GM23248 (cell line): ENCODE measurements around the gene PRKAR2A. TPM values are rescaled to one million over a fixed set of nuclear protein-coding genes. Genes with fewer than 3 reads are reported as not detected.
"Not testable (repeated sequence)": the region's sequence is repeated elsewhere in the genome, so short reads cannot be mapped to it uniquely, and the experiment has no call there.

Experiments
- DNase-seq: peaks from one replicate; pipeline ENCODE4 v3.0.0-alpha.2; 2015
- H2AFZ ChIP-seq: fragments of 200-600 bp; sonication (generic); 2 replicates; pipeline ENCODE4 v1.6.1; 2016; ENCODE audit warnings: antibody characterized with exemption
- H3F3A ChIP-seq: fragments of 200-600 bp; sonication (generic); 2 replicates; pipeline ENCODE4 v1.6.1; 2016; ENCODE audit warnings: mild to moderate bottlenecking, antibody characterized with exemption, mixed run types; ENCODE audit not compliant: insufficient read depth
- H3K27ac ChIP-seq: fragments of 200-600 bp; sonication (generic); 2 replicates; pipeline ENCODE4 v1.5.1; 2016; ENCODE audit warnings: mild to moderate bottlenecking
- H3K27me3 ChIP-seq: fragments of 200-600 bp; sonication (generic); replicated peaks from 2 replicates; pipeline ENCODE4 v1.6.1; 2016; ENCODE audit warnings: mild to moderate bottlenecking; ENCODE audit not compliant: insufficient read depth
- H3K36me3 ChIP-seq: fragments of 200-600 bp; sonication (generic); 2 replicates; pipeline ENCODE4 v1.6.1; 2016; ENCODE audit warnings: low read depth, mild to moderate bottlenecking
- H3K4me1 ChIP-seq: fragments of 200-600 bp; sonication (generic); 2 replicates; pipeline ENCODE4 v1.6.1; 2016; ENCODE audit warnings: mild to moderate bottlenecking; ENCODE audit not compliant: insufficient read depth
- H3K4me2 ChIP-seq: fragments of 200-600 bp; sonication (generic); one replicate; pipeline ENCODE4 v1.6.1; 2016; ENCODE audit warnings: mild to moderate bottlenecking; ENCODE audit not compliant: unreplicated experiment
- H3K4me3 ChIP-seq: fragments of 200-600 bp; sonication (generic); 2 replicates; pipeline ENCODE4 v1.5.1; 2016; ENCODE audit warnings: mild to moderate bottlenecking
- H3K79me2 ChIP-seq: fragments of 200-600 bp; sonication (generic); 2 replicates; pipeline ENCODE4 v1.6.1; 2016; ENCODE audit warnings: mild to moderate bottlenecking; ENCODE audit not compliant: insufficient read depth
- H3K9ac ChIP-seq: fragments of 200-600 bp; sonication (generic); 2 replicates; pipeline ENCODE4 v1.6.1; 2016; ENCODE audit warnings: mild to moderate bottlenecking
- H3K9me2 ChIP-seq: fragments of 200-600 bp; sonication (generic); 2 replicates; pipeline ENCODE4 v1.6.1; 2016; ENCODE audit warnings: mixed run types, mild to moderate bottlenecking, moderate library complexity; ENCODE audit not compliant: insufficient read depth
- H3K9me3 ChIP-seq: fragments of 200-600 bp; sonication (generic); one replicate; pipeline ENCODE4 v1.6.1; 2017; ENCODE audit warnings: low read depth
- H4K20me1 ChIP-seq: fragments of 200-600 bp; sonication (generic); 2 replicates; pipeline ENCODE4 v1.6.0; 2016; ENCODE audit not compliant: insufficient read depth
- EZH2 ChIP-seq: fragments of 200-600 bp; sonication (generic); IDR thresholded peaks from 2 replicates; pipeline ENCODE4 v1.6.1; 2018; ENCODE audit warnings: antibody characterized with exemption, mild to moderate bottlenecking; ENCODE audit not compliant: insufficient read depth, poor library complexity, severe bottlenecking
- EZH2phosphoT487 ChIP-seq: fragments of 200-600 bp; sonication (generic); IDR thresholded peaks from 2 replicates; pipeline ENCODE4 v1.6.1; 2018; ENCODE audit warnings: antibody characterized with exemption, moderate library complexity, mild to moderate bottlenecking, low read depth; ENCODE audit not compliant: insufficient read depth
- WGBS, 2 experiments: methylation state at CpG; one replicate each; pipeline ENCODE4 v1.1.6; 2015 to 2017; ENCODE audit warnings: low lambda C conversion rate in 2 of 2, low coverage in 1 of 2; ENCODE audit errors: missing lambda C conversion rate in 2 of 2; 5-methylcytosine and 5-hydroxymethylcytosine counted together
- in situ Hi-C: fragments of 300-500 bp; cut with MboI; formaldehyde crosslinking; loops from 2 replicates; pipeline ENCODE4 v1.15.0; 2020
- polyA plus RNA-seq: library from polyadenylated mRNA; unstranded; fragments of >200 nt; fragmentation: Nextera tagmentation; extraction: Ambion mirVana; gene quantifications from 2 replicates; pipeline ENCODE4 v1.2.1, GENCODE V29; 2016
- total RNA-seq: library from RNA; depleted of rRNA; stranded (reverse); fragments of >200 nt; shearing (Covaris generic); gene quantifications from 2 replicates; pipeline ENCODE4 v1.2.3, GENCODE V29; 2014

The PRKAR2A gene
- total and polyA plus RNA-seq, 2 experiments from 2014 or later: 11.8 to 26.8 TPM

- no peak overlapping the region for H3K4me3 ChIP-seq
- no peaks in the 10 kb centered on the region for H4K20me1 ChIP-seq
- in situ Hi-C loops: no loop called here
- no peak overlapping the region for H3K27ac ChIP-seq
- peaks cover 98% of the 10 kb centered on the region for H3K79me2 ChIP-seq
- DNase-seq: no peak
- no peaks in the 10 kb centered on the region for H3K9me2 ChIP-seq
- no peaks in the 10 kb centered on the region for H3K4me1 ChIP-seq
- no peak overlapping the region for H3K4me2 ChIP-seq
- no peak for TF ChIP-seq EZH2
- TF ChIP-seq EZH2phosphoT487: no peak
- no peaks in the 10 kb centered on the region for H3F3A ChIP-seq
- H3K9me3 ChIP-seq: no peaks in the 10 kb centered on the region
- WGBS, 2 experiments: 92 to 93% methylated on average over 11 of the region's 11 CpGs
- no peaks in the 10 kb centered on the region for H3K27me3 ChIP-seq
- H2AFZ ChIP-seq: no peak overlapping the region
- no peaks in the 10 kb centered on the region for H3K36me3 ChIP-seq
- H3K9ac ChIP-seq: no peak overlapping the region
These were observed 11.9 kb downstream of the PRKAR2A start for GRCh38 chr3:48835650-48836366.

- Histone ChIP-seq H3K27ac (no peak overlapping the region), H3K36me3 (no peaks in the 10 kb centered on the region), H3K9ac (no peak overlapping the region), H3K27me3 (no peaks in the 10 kb centered on the region), H4K20me1 (no peaks in the 10 kb centered on the region), H3F3A (peaks cover 6% of the 10 kb centered on the region), H3K4me1 (no peaks in the 10 kb centered on the region), H3K9me2 (no peaks in the 10 kb centered on the region), H3K9me3 (no peaks in the 10 kb centered on the region), H3K79me2 (peaks cover 96% of the 10 kb centered on the region), H2AFZ (no peak overlapping the region), H3K4me3 (no peak overlapping the region), H3K4me2 (no peak overlapping the region)
- no peak for TF ChIP-seq EZH2
- no peak for TF ChIP-seq EZH2phosphoT487
- in situ Hi-C loops: no loop called here
- no peak for DNase-seq
These were observed 15.0 kb downstream of the PRKAR2A start for GRCh38 chr3:48832684-48833083.

DNA sequence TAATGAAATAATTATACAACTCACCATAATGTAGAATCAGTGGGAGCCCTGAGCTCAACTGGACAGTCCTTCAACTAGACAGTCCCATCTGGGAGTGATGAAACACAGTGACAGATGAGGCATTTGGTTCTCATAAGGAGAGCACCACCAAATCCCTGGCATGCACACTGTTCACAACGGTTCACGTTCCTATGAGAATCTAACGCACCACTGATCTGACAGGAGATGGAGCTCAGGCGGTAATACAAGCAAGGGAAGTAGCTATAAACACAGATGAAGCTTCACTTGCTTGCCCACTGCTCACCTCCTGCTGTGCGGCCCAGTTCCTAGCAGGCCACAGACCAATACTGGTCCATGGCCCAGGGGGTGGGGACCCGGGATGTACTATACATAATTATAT, 17.0 kb downstream of the PRKAR2A start:
- 76 to 80% methylated on average over 6 of the region's 6 CpGs for WGBS, 2 experiments
- in situ Hi-C loops: no loop called here
- peaks cover 94% of the 10 kb centered on the region for H3K79me2 ChIP-seq

DNA sequence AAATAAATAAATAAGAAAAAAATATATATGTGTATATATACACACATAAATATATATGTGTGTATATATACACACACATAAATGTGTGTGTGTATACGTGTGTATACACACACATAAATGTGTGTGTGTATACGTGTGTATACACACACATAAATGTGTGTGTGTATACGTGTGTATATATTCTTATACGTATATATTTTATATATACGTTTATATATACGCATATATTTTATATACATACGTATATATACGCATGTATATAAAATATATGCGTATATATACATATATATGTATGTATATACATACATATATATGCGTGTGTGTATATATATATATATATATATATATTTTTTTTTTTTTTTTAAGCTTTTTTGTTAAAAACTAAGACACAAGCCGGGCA, 18.1 kb downstream of the PRKAR2A start:
- H3K27ac ChIP-seq, H3K36me3 ChIP-seq, H3K4me2 ChIP-seq, H3K27me3 ChIP-seq, H2AFZ ChIP-seq, H3K9me3 ChIP-seq, H3K9me2 ChIP-seq, H3K9ac ChIP-seq, in situ Hi-C loops, DNase-seq, H4K20me1 ChIP-seq, H3K4me3 ChIP-seq: not testable (repeated sequence)
- WGBS, 2 experiments: 89 to 90% methylated on average over 10 to 11 of the region's 11 CpGs
- H3K4me1 ChIP-seq: peaks cover 19% of the 10 kb centered on the region
- H3F3A ChIP-seq: peaks cover 26% of the 10 kb centered on the region
- peaks cover 94% of the 10 kb centered on the region for H3K79me2 ChIP-seq

More for the DNA sequence above, 17.0 kb downstream of the PRKAR2A start:
- Histone ChIP-seq H3K9me2 (no peaks in the 10 kb centered on the region), H3K36me3 (no peaks in the 10 kb centered on the region), H3K4me2 (no peak overlapping the region), H3K4me1 (peaks cover 19% of the 10 kb centered on the region), H3K4me3 (no peak overlapping the region), H2AFZ (no peak overlapping the region), H4K20me1 (no peaks in the 10 kb centered on the region), H3F3A (peaks cover 25% of the 10 kb centered on the region), H3K27ac (no peak overlapping the region), H3K9me3 (no peaks in the 10 kb centered on the region), H3K27me3 (no peaks in the 10 kb centered on the region), H3K9ac (no peak overlapping the region)
- TF ChIP-seq EZH2 (no peak), EZH2phosphoT487 (no peak)
- DNase-seq: no peak

DNA sequence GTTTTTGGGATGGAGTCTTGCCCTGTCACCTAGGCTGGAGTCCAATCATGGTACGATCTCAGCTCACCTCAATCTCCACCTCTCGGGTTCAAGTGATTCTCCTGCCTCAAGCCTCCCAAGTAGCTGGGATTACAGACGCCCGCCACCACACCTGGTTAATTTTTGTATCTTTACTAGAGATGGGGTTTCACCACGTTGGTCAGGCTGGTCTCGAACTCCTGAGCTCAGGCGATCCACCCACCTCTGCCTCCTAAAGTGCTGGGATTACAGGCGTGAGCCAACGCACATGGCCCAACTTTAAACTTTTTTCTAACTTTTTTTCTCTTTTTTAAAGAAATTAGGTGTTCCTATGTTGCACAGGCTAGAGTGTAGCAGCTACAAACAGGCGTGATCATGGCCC, 19.8 kb downstream of the PRKAR2A start:
- H3K4me2 ChIP-seq, H3K27ac ChIP-seq, H3K9ac ChIP-seq, H4K20me1 ChIP-seq, H2AFZ ChIP-seq, H3K9me2 ChIP-seq, in situ Hi-C loops, H3K36me3 ChIP-seq, H3K4me3 ChIP-seq, H3K27me3 ChIP-seq, H3K9me3 ChIP-seq, DNase-seq: not testable (repeated sequence)
- H3F3A ChIP-seq: peaks cover 26% of the 10 kb centered on the region
- H3K4me1 ChIP-seq: peaks cover 19% of the 10 kb centered on the region
- 97 to 98% methylated on average over 10 of the region's 10 CpGs for WGBS, 2 experiments
- peaks cover 94% of the 10 kb centered on the region for H3K79me2 ChIP-seq
